Measurements from ENCODE around the gene LRRC66. TPM values are rescaled to one million over a fixed set of nuclear protein-coding genes. Genes with fewer than 3 reads are reported as not detected.

Gene LRRC66
- total RNA-seq, 2 experiments from 2014 or later: 0.11 TPM; not detected in 1

DNA sequence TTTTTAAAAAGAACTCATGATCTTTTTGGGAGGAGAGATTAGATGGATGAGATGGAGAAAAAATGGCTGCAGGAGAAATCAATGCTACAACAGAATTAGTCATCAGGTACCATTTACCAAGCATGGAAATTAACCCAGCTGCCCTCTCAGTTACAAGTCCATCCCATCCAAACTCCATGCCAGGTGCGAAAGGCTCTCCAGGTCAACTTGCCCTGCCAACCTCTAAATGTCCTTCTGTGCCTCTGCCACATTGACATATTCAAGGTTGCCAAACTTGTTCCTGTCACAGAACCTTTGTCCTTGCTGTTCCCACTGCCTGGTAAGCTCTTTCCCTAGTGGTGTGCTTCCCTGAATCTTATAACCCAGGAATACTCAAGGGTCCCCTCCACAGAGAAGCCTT, 38.1 kb upstream of the LRRC66 start:
- peaks cover 32% of the 10 kb centered on the region for H3K27me3 Mint-ChIP-seq
- no peaks in the 10 kb centered on the region for H3K9me3 Mint-ChIP-seq
- ChIA-PET CTCF (no interaction called here), POLR2A (no interaction called here)
- intact Hi-C loops (cut with DNase I, micrococcal nuclease): no loop called here
- Histone ChIP-seq H3K27me3 (ENCODE audit: control insufficient read depth in 1 of 2, insufficient read depth in 2 of 2, low read length in 2 of 2) (peaks cover 2 to 14% of the 10 kb centered on the region in 2 experiments), H3K9me3 (ENCODE audit: control insufficient read depth in 1 of 2, insufficient read depth in 1 of 2, low read length in 2 of 2) (no peaks in the 10 kb centered on the region), H3K36me3 (ENCODE audit: insufficient read depth, low read length) (no peaks in the 10 kb centered on the region), H3K4me1 (ENCODE audit: insufficient read depth, low read length) (no peaks in the 10 kb centered on the region), H3K27ac (ENCODE audit: low read depth in 1 of 2, low read length in 2 of 2) (no peak overlapping the region), H3K4me3 (ENCODE audit: low read length) (no peak overlapping the region)
- no peak for DNase-seq
- H3K27ac Mint-ChIP-seq: no peak overlapping the region
- peaks cover 2% of the 10 kb centered on the region for H3K4me1 Mint-ChIP-seq (ENCODE audit: low read depth)
- H3K4me3 Mint-ChIP-seq: no peak overlapping the region
- ATAC-seq (ENCODE audit: poor library complexity): no peak
- TF ChIP-seq, protein P1, sequence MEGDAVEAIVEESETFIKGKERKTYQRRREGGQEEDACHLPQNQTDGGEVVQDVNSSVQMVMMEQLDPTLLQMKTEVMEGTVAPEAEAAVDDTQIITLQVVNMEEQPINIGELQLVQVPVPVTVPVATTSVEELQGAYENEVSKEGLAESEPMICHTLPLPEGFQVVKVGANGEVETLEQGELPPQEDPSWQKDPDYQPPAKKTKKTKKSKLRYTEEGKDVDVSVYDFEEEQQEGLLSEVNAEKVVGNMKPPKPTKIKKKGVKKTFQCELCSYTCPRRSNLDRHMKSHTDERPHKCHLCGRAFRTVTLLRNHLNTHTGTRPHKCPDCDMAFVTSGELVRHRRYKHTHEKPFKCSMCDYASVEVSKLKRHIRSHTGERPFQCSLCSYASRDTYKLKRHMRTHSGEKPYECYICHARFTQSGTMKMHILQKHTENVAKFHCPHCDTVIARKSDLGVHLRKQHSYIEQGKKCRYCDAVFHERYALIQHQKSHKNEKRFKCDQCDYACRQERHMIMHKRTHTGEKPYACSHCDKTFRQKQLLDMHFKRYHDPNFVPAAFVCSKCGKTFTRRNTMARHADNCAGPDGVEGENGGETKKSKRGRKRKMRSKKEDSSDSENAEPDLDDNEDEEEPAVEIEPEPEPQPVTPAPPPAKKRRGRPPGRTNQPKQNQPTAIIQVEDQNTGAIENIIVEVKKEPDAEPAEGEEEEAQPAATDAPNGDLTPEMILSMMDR (IDR thresholded peaks at IDR 0.05): no peak
- no peaks in the 10 kb centered on the region for H3K36me3 Mint-ChIP-seq (ENCODE audit: low read depth)

DNA sequence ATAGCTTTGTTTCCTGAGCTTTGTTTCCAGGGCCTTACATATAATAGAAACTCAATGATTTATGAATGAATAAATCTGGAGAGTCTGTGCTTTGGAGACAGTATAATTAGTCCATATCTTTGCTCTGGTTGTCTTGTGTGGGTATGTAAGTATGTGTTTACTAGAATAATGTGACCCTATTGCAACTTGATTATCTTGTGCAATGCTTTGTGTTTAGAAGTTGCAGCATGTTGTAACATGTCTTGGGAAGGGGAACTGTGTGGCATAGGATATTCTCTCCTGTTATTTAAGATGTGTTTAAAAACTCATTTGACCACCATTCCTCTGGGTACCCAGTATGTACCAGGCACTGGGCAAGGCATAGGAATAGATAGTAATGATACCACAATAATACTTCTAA, 37.0 kb upstream of the LRRC66 start:
- Mint-ChIP-seq H3K27ac (no peak overlapping the region), H3K9me3 (no peaks in the 10 kb centered on the region), H3K36me3 (ENCODE audit: low read depth) (no peaks in the 10 kb centered on the region), H3K27me3 (peaks cover 43% of the 10 kb centered on the region), H3K4me1 (ENCODE audit: low read depth) (peaks cover 10% of the 10 kb centered on the region), H3K4me3 (no peak overlapping the region)
- peaks cover 2% of the 10 kb centered on the region for H3K4me1 ChIP-seq (ENCODE audit: insufficient read depth, low read length)
- H3K9me3 ChIP-seq (ENCODE audit: control insufficient read depth in 1 of 2, insufficient read depth in 1 of 2, low read length in 2 of 2): no peaks in the 10 kb centered on the region
- no peak overlapping the region for H3K4me3 ChIP-seq (ENCODE audit: low read length)
- H3K27ac ChIP-seq (ENCODE audit: low read depth in 1 of 2, low read length in 2 of 2): no peak overlapping the region
- intact Hi-C loops (cut with DNase I, micrococcal nuclease): no loop called here
- ChIA-PET CTCF (no interaction called here), POLR2A (no interaction called here)
- TF ChIP-seq, protein P1 (IDR thresholded peaks at IDR 0.05): no peak
- ATAC-seq (ENCODE audit: poor library complexity): no peak
- no peak for DNase-seq
- peaks cover 10 to 23% of the 10 kb centered on the region in 2 experiments for H3K27me3 ChIP-seq (ENCODE audit: control insufficient read depth in 1 of 2, insufficient read depth in 2 of 2, low read length in 2 of 2)
- no peaks in the 10 kb centered on the region for H3K36me3 ChIP-seq (ENCODE audit: insufficient read depth, low read length)

DNA sequence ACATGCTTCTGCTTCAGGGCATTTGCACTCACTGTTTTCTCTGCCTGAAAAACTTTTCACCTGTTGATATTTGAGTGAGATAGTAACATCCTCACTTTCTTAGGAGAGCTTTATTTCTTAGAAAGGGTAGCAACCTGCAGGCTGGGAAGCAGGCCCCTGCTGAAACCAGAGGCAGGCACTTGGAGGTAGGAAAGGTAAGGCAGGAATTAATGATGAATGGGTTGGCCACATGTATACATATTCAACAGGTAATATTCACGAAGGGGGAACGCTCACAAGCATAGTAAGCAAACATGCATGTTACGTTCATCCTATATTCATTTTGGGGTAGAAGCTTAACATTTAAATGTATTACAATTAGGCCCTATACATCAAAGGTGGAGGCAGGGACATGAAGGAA, 34.1 kb upstream of the LRRC66 start:
- Mint-ChIP-seq H3K4me3 (no peak overlapping the region), H3K4me1 (ENCODE audit: low read depth) (peaks cover 24% of the 10 kb centered on the region), H3K27ac (no peak overlapping the region), H3K36me3 (ENCODE audit: low read depth) (no peaks in the 10 kb centered on the region), H3K9me3 (no peaks in the 10 kb centered on the region), H3K27me3 (peaks cover 61% of the 10 kb centered on the region)
- DNase-seq (no peak), ATAC-seq (ENCODE audit: poor library complexity) (no peak)
- no peaks in the 10 kb centered on the region for H3K36me3 ChIP-seq (ENCODE audit: insufficient read depth, low read length)
- H3K4me1 ChIP-seq (ENCODE audit: insufficient read depth, low read length): peaks cover 15% of the 10 kb centered on the region
- no peak overlapping the region for H3K27ac ChIP-seq (ENCODE audit: low read depth in 1 of 2, low read length in 2 of 2)
- TF ChIP-seq, protein P1 (IDR thresholded peaks at IDR 0.05): no peak
- ChIA-PET CTCF (no interaction called here), POLR2A (interaction anchor here (2.7 kb wide), 1 partner anchor 16 kb away, joined by 8 read pairs; the partner anchor contains the start of gene SGCB)
- H3K4me3 ChIP-seq (ENCODE audit: low read length): no peak overlapping the region
- peaks cover 26 to 46% of the 10 kb centered on the region in 2 experiments for H3K27me3 ChIP-seq (ENCODE audit: control insufficient read depth in 1 of 2, insufficient read depth in 2 of 2, low read length in 2 of 2)
- H3K9me3 ChIP-seq (ENCODE audit: control insufficient read depth in 1 of 2, insufficient read depth in 1 of 2, low read length in 2 of 2): peaks cover 0 to 7% of the 10 kb centered on the region in 2 experiments
- intact Hi-C loops (cut with DNase I, micrococcal nuclease): no loop called here

Measured in CD4-positive, alpha-beta T cell (primary cell).